ENCODE measurements around the gene CEACAM18.

CEACAM18 gene

GRCh38 chr19:51501594-51502263, 23.4 kb downstream of the CEACAM18 start, which contains the start of gene SIGLEC12:
TSS of gene SIGLEC12 (minus strand) at chr19:51501800. CDS start at chr19:51501733, 67 bp downstream.
- TF ChIP-seq, protein P1, sequence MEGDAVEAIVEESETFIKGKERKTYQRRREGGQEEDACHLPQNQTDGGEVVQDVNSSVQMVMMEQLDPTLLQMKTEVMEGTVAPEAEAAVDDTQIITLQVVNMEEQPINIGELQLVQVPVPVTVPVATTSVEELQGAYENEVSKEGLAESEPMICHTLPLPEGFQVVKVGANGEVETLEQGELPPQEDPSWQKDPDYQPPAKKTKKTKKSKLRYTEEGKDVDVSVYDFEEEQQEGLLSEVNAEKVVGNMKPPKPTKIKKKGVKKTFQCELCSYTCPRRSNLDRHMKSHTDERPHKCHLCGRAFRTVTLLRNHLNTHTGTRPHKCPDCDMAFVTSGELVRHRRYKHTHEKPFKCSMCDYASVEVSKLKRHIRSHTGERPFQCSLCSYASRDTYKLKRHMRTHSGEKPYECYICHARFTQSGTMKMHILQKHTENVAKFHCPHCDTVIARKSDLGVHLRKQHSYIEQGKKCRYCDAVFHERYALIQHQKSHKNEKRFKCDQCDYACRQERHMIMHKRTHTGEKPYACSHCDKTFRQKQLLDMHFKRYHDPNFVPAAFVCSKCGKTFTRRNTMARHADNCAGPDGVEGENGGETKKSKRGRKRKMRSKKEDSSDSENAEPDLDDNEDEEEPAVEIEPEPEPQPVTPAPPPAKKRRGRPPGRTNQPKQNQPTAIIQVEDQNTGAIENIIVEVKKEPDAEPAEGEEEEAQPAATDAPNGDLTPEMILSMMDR (IDR thresholded peaks at IDR 0.05; ENCODE audit: low read depth, low read length), result no peak
- no peak for DNase-seq (ENCODE audit: extremely low read depth, low read depth)

GRCh38 chr19:51503286-51503817, 25.0 kb downstream of the CEACAM18 start:
- TF ChIP-seq, protein P1 (IDR thresholded peaks at IDR 0.05; ENCODE audit: low read depth, low read length), result no peak
- no peak for DNase-seq (ENCODE audit: extremely low read depth, low read depth)

DNA sequence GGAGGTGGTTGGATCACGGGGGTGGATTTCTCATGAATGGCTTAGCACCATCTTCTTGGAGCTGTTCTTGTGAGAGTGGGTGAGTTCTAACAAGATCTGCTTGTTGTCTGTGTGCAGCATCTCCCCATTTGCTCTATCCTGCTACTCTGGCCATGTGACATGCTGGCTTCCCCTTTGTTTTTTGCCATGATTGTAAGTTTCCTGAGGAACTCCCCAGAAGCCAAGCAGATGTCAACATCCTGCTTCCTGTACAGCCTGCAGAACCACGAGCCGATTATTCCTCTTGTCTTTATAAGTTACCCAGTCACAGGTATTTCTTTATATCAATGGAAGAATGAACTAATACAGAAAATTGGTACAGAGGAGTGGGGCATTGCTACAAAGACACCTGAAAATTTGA, 25.6 kb downstream of the CEACAM18 start:
- no peak for DNase-seq (ENCODE audit: extremely low read depth, low read depth)
- TF ChIP-seq, protein P1 (IDR thresholded peaks at IDR 0.05; ENCODE audit: low read depth, low read length), result no peak

- DNase-seq (ENCODE audit: extremely low read depth, low read depth), result no peak
- TF ChIP-seq, protein P1 (IDR thresholded peaks at IDR 0.05; ENCODE audit: low read depth, low read length), result no peak
These were observed 27.6 kb downstream of the CEACAM18 start for GRCh38 chr19:51505904-51506303.

- TF ChIP-seq, protein P1 (IDR thresholded peaks at IDR 0.05; ENCODE audit: low read depth, low read length), result no peak
- no peak for DNase-seq (ENCODE audit: extremely low read depth, low read depth)
These were observed 28.9 kb downstream of the CEACAM18 start for GRCh38 chr19:51507192-51507591.

GRCh38 chr19:51507640-51508058, 29.3 kb downstream of the CEACAM18 start:
- TF ChIP-seq, protein P1 (IDR thresholded peaks at IDR 0.05; ENCODE audit: low read depth, low read length), result no peak

DNA sequence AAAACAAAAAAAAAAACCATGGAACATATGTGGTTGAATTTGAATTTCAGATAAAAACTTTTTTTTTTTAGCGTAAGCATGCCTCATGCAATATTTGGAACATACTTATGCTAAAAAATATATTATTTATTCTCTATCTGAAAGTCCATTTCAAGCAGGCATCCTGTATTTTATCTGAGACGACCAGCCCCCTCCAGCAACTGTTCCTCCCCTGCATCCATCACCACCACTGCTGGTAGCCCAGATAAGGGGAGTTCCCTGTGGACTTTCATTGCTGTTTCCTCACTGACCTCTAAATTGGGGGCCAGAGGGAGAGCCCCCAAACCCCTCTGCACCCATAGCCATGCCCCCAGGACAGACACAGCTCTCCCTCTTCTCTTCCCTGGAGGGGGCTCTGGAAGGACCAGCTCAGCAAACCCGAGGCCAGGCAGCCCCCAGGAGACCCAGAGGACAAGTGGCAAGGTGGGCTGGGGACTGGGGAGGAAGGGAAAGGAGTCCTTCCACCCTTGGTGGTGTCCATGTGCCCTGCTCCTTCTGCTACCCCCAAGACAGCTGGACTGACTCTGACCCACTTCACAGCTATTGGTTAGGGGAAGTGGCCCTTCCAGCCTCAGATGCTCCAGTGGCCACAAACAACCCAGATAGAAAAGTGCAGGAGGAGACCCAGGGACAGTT, 29.9 kb downstream of the CEACAM18 start:
- TF ChIP-seq, protein P1 (IDR thresholded peaks at IDR 0.05; ENCODE audit: low read depth, low read length), result no peak
- DNase-seq (ENCODE audit: extremely low read depth, low read depth), result no peak

More at GRCh38 chr19:51507640-51508058, 29.3 kb downstream of the CEACAM18 start:
- DNase-seq (ENCODE audit: extremely low read depth, low read depth), result no peak
